Ramos (cell line): ENCODE measurements around the gene MXD3.
"Not testable (repeated sequence)": the region's sequence is repeated elsewhere in the genome, so short reads cannot be mapped to it uniquely, and the experiment has no call there.

Experiments used
- in situ Hi-C: fragments of 300-500 bp; cut with MboI; formaldehyde crosslinking; loops from one replicate; pipeline ENCODE4 v1.14.3; 2022; ENCODE audit warnings: low sequenced_read_pairs; ENCODE audit not compliant: unreplicated experiment

The MXD3 gene

DNA sequence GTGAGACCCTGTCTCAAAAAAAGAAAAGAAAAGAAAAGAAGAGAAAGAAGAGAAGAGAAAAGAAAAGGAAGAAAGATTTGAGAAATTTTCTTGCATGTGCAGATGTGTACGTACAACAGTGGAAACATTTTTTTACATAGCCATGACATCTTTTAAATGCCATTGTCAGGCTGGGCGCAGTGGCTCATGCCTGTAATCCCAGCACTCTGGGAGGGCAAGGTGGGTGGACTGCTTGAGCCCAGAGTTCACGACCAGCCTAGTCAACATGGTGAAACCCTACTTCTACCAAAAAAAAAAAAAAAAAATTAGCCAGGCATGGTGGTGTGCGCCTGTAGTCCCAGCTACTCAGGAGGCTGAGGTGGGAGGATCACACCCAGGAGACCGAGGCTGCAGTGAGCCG, 33.2 kb upstream of the MXD3 start:
- in situ Hi-C loops: no loop called here

DNA sequence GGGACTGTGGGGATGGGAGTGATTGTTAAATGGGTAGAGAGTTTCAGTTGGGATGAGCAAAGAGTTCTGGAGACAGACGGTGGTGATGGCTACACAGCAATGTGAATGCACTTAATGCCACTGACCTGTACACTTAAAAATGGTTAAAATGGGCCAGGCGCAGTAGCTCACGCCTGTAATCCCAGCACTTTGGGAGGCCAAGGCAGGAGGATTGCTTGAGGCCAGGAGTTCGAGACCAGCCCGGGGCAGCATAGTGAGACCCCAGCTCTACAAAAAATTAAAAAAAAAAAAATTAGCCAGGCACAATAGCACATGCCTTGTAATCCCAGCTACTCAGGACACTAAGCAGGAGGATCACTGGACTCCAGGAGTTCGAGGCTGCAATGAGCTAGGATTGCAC, 32.1 kb upstream of the MXD3 start:
- in situ Hi-C loops: no loop called here

DNA sequence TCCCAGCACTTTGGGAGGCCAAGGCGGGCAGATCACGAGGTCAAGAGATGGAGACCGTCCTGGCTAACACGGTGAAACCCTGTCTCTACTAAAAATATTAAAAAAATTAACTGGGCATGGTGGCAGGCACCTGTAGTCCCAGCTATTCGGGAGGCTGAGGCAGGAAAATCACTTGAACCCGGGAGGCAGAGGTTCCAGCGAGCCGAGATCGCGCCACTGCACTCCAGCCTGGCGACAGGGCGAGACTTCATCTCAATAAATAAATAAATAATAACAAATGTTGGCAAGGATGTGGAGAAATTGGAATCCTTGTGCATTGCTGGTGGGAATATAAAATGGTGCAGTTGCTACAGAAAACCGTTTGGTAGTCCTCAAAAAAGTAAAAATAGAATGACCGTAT, 31.3 kb upstream of the MXD3 start:
- in situ Hi-C loops: not testable (repeated sequence)

DNA sequence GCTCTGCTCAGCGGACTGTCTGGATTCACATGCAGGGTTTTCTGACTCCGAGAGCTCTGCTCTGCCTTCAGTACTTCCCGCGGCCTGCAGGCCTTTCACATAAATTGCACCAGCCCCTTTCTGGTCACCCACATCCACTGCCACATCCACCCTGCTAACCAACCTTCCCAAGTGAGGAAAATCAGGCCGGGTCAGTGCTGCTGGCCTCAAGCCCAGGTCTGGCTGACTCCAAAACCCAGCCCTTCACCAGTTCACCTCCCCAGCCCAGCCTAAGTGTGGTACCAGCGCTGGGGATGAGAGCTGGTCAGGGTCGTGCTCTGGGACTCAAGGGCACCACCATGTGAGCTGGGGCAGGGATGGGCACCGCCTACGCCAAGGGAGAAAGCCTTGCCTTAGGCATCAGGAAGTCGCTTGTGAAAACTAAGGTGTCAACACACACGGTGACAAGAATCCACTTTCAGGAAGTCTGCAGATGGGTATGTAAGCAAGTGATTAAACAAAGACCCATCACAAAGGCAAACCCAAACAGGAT, 27.5 kb upstream of the MXD3 start:
- in situ Hi-C loops: no loop called here

DNA sequence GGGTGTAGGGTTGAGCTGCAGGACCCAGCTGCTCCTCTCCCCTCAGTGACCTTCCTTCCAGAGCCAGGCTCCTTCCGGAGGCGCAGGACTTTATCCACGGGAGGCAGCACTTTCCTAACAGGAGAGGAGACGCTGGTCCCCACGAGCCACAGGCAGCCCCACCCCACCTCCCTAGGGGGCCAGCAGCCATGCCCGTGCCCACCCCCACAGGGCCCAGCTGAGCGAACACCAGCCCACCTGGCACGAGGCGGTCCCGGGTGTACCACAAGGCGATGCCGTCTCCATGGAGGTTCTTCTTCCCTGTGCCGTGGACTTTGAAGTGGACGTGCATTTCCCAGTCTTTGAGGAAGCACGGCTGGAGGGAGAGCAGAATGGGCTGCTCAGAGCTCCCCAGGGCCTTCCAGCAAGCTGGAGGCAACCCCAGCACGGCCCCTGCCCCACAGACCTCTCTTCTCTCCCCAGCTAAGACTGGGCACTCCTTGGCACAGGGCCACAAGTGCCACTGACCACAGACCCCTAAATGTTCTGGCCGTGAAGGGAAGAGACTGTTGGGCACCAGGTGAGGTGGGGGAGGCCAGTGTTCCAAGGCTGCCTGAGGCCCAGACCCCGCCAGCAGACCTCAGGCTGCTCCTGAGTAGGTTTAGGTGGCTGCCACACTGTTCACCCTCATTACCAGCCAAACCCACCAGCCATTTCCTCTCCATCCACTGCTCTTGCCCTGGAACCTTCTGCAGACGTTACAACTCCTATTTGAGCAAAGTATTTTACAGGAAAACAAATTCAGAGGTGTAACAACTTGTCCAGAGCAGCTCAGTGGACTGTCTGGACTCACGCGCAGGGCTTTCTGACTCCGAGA, 26.8 kb upstream of the MXD3 start:
- in situ Hi-C loops: no loop called here

DNA sequence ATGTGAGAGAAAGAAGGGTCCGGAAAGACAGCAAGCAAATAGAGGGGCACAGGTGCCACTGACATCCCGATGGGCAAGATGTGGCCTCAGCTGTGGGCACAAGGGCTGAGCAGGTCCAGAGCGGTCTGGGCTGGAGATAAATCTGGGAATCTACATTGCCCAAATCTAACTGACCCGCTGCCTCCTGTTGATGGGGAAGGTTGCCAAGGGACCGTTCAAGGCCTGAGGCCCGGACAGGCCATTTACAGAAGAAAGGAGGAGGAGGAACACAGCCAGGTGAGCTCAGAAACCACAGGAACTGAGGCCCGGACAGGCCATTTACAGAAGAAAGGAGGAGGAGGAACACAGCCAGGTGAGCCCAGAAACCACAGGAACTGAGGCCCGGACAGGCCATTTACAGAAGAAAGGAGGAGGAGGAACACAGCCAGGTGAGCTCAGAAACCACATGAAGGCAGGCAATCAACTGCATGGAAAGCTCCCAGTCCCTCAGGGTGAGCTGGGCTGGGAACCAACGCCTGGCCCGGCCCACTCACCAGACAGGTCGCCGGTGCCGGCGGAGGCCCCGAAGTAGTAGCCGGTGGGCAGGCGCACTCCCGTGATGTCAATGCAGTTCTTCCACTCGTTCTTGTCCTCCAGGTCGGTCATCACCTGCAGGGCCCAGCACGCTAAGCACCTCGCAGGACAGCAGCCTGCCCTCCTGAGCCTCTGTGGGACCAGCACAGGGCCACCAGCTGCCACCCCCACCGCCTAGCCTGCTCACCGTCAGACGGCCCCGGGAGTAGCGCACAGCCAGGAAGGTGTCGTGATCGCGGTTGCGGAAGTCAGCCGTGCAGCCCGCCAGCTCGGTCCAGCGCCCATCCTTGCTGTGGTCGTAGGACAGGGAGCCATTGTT, 25.2 kb upstream of the MXD3 start:
- in situ Hi-C loops: no loop called here

DNA sequence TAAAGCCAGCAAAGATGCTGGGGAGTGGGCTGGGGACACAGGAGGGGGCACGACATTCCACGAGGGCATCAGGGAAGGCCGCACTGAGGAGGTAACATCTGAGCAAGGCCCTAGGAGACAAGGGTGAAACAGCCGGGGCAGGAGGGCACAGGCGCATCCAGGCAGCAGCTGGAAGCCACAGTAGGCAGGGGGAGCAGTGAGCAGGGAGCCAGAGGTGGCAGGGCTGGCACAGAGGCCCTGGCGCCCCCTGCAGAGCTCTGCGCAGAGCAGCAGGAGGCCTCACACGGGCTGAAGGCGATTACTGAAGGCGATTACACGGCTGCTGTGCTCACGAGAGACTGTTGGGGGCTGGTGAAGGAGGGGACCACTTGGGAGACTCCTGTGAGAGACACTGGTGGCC, 24.4 kb upstream of the MXD3 start:
- in situ Hi-C loops: no loop called here

DNA sequence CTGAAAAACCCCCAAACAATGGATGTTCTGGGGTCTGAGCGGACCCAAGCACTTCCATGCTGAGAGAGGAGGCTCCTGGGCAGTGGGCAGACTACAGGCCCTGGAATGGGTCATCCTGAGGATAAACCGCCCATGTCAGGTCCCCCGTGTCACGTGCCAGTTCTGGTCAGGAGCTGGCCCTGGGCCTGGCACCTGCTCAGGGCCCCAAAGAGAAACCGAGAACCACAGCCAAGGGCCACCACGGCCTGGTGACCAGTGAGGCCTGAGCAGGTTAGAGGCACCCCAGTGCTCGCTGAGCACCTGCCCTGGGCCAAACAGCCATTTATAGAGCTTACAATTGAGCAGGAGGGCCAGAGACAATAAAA, 24.0 kb upstream of the MXD3 start:
- in situ Hi-C loops: no loop called here

DNA sequence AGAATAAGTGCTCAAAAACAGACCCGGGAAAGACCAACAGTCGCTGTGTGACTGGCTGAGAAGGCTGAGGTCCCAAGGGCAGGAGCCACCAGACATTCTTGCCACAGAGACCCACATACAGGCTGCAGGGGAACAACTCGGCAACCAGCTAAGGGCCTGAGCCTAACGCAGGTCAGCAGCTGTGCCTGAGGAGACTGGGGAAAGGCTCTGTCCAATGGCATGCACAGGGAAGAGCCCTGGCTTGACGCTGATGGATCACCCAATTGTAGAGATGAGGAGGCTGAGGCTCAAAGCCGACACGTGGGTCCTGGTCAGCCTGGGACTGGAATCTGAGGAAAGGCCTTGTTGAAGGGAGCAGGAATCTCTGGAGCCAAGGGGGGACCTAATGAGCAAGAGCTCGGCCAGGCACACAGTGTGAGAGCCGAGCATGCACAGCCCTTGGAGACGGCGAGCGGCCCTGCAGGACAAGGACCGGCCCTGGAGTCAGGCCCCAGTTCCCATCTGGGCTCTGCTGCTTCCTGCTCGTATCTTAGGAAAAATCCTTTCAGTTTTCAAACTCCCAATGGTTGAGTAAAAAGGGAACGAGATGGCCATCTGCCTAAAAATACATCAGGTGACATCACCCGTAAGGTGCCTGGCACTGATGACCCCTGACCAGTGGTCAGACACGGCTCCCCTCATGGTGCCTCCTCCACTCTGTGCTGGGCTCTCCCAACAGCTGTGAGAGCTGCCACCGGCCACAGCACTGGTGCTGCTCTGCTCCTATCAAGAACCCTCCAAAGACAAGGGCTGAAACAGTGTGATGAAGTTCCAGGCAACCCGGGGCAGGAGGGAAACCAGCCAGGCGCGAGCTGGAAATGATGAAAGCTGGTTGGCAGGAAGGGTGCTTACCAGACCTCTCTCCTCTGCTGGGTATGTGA, 23.3 kb upstream of the MXD3 start:
- in situ Hi-C loops: no loop called here

DNA sequence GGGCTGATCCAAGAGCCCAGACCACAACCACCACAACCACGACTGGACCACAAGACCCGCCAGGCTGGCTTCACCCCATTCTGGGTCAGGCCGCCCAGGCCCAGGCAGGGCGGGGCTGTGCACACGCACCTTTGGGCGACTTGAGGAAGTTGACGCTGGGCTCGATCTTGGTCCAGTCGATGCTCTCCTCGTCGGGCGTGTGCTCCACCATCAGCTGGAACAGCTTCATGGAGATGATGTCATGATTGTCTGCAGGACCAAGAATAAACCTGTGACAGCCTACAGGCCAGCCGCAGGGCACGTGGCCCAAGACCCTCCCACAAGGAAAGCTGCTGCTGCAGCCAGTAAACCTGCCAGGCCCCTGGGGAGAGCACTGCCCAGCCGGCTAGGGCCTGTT, 22.5 kb upstream of the MXD3 start:
- in situ Hi-C loops: no loop called here

DNA sequence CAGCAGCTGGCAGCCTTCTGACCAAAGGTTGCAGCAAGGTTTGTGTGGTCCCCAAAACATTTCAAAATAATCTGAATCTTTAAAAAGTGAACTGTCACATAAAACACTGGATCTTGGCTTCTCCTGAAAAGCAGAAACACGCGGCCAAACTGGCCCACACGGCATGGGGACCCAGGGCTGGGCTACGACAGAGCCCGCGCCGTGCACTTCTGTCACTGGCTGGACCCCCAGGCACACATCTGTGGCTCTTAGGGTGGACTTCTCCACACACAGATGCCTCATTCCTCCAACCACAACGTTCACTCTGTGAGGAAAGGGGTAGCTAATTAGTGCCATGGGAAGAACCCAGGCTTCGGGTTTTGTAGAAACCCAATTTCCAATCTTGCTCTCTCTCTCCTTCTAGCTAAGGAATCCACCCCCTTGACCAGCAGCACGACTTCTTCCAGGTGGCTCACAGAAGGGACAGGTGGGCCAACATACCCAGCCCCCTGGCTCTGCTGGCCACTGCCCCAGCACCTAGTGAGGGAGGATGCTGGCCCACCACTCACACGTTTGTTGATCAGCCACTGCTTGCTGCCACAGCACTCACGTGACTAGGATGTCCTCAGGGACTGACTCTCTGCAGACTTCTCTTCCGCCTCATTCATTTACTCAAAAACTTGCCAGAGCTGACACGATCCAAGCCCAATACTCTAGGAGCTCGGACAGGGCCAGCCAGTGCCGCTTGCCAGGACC, 21.9 kb upstream of the MXD3 start:
- in situ Hi-C loops: no loop called here

DNA sequence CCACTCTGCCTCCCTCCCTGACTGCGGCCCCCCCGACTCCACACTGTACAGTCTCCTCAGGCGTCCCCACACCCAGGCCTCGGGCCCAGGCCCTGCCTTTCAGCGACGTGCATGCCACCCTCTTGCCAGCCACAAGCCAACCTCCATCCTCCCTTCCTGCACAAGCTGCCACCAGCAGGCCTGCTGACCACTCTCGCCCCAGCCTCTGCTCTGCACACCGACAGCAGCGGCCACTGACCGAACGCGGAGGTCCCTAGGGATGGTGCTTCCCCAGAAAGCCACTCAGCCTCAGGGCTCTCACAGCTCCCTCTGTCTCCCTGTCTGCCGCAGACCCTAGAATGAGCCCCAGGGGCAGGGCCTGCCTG, 21.2 kb upstream of the MXD3 start:
- in situ Hi-C loops: no loop called here

DNA sequence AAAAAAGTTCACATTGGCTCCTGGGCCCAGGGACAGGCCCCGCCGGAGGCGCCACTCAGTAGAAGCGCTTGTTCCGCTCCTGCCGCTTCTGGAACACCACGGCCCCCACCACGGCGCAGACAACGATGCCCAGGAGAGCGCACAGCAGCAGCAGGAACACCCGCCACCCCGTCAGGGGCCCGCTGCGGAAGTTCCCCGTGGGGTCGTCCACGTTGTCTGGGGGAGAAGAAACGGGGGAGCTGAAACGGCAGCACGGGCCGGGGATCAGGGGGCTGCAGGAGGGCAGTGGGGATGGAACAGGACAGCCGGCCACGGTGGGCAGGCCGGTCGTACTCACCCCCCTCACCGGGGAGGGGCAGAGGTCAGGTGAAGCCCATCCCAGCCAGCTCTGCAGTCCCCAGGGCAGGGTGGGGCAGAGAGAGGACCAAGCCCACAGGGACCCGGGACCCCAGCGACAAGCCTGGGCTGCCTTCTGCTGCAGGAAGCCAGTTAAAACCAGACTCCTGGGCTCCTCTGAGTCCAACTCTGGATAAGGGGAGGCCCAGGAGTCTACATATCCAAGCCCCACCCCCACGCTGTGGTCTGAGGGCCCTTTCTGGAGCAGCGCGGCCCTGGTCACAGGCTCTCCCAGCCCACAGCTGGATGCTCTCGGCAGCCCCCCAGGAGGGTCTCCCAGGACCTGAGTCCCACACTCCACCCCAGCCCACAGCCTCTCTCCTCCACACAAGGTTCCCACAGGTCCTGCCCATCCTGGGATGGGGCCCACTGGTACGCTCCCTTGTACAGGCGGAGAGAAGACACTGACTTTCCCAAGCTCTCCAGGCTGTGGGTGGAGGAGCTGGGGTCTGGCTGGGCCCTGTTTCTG, 20.6 kb upstream of the MXD3 start:
- in situ Hi-C loops: no loop called here

DNA sequence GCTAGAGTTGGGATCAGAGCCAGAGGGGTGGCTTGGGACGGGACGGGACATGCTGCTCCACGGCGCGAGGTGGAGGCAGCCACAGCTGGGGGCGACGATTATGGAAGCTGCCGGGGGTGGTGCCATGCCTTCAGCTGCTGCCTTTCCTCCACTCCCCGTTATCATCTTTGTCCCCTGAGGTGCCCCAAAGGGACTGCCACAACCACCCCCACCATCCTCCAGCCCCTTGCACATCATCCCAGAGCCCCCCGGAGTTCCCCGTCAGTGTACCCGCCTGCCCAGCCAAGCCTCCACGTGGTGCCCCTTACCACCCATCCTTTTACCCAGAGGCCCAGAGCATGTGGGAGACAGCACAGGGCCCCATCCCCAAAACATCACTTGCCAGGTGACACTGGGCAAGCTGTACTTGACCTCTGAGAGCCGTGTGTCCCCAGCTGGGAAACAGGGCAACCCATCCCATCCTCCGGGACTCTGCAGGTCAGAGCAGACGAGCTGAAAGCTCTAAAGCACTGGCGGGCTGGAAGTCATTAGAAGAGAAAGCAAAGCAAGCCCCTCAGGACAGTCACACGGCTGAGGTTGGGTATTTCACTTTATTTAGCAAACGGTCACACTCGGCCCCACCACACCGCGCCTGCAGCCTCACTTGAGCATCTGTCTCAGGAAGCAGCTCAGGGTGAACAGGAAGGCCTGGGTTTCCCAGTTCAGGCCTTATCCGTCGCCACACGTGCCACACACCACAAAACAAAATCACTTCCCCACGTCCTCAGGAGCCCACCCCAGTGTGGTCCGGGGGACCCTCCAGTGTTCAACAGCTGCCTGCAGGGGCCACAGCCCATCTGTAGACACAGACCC, 19.5 kb upstream of the MXD3 start:
- in situ Hi-C loops: no loop called here

DNA sequence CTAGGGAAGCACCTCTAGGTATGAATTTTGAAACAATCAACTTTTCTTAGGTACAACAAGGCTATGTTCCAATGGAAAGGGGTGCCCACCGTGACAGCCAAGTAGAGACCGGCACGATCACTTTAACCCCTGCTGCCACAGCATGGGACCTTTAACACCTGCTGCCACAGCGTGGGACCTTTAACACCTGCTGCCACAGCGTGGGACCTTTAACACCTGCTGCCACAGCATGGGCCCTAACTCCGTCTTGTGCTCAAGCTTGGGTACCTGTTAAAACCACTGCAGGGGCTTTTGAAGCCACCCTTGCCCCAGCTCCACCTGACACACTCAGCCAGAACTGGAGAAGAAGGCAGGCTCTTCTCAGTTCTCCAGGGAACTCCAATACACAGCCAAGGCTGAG, 18.2 kb upstream of the MXD3 start:
- in situ Hi-C loops: no loop called here

DNA sequence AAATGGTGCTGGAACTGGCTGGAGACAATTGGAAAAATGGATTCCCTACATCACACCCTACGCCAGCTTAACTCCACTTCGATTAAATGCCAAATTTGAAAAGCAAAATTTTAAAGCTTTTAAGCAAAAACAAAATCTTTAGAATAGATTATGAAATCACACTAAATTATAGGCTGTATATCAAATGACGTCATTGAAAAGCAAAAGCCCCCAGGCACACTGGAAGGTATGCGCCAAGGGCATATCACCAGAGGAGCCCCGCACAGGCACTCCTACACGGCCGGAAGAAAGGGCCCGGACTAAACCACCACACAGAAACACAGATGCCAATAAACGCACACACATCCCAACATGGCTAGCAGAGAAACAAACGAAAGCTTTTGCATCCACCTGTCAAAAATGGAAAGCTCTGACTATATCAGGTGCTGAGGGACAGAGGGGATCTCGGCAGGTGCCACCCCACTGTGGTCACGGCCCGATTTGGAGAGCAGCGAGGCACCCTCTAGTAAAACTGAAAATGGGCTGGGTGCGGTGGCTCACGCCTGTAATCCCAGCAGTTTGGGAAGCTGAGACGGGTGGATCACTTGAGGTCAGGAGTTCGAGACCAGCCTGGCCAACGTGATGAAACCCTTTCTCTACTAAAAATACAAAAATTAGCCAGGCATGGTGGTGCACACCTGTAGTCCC, 17.0 kb upstream of the MXD3 start:
- in situ Hi-C loops: no loop called here
